ENCODE measurements around the gene MBP. TPM values are rescaled to one million over a fixed set of nuclear protein-coding genes. Genes with fewer than 3 reads are reported as not detected.

MBP gene
- total RNA-seq, 1 experiment from 2014 or later: 65.2 TPM

- peak; percentile 91 for DNase-seq (ENCODE audit: low read depth, low spot score)
- in situ Hi-C loops (cut with HindIII; ENCODE audit: low pct_unique_long_range_greater_than_20kb, low sequenced_read_pairs): no loop called here
These were observed 77.8 kb downstream of the MBP start for GRCh38 chr18:77054606-77055428.

GRCh38 chr18:77054288-77054605 lies 78.3 kb downstream of the MBP start:
- DNase-seq (ENCODE audit: low read depth, low spot score): no peak
- in situ Hi-C loops (cut with HindIII; ENCODE audit: low pct_unique_long_range_greater_than_20kb, low sequenced_read_pairs): no loop called here

- in situ Hi-C loops (cut with HindIII; ENCODE audit: low pct_unique_long_range_greater_than_20kb, low sequenced_read_pairs): no loop called here
- no peak for DNase-seq (ENCODE audit: low read depth, low spot score)
These were observed 78.8 kb downstream of the MBP start for GRCh38 chr18:77053616-77054287.

GRCh38 chr18:77052983-77053309 lies 79.6 kb downstream of the MBP start:
- in situ Hi-C loops (cut with HindIII; ENCODE audit: low pct_unique_long_range_greater_than_20kb, low sequenced_read_pairs): no loop called here
- DNase-seq (ENCODE audit: low read depth, low spot score): no peak

- DNase-seq (ENCODE audit: low read depth, low spot score): no peak
- in situ Hi-C loops (cut with HindIII; ENCODE audit: low pct_unique_long_range_greater_than_20kb, low sequenced_read_pairs): no loop called here
These were observed 80.1 kb downstream of the MBP start for GRCh38 chr18:77052297-77052982.

GRCh38 chr18:77051581-77052296 lies 80.8 kb downstream of the MBP start:
- no peak for DNase-seq (ENCODE audit: low read depth, low spot score)
- in situ Hi-C loops (cut with HindIII; ENCODE audit: low pct_unique_long_range_greater_than_20kb, low sequenced_read_pairs): no loop called here

GRCh38 chr18:77049938-77050337 lies 82.6 kb downstream of the MBP start:
- in situ Hi-C loops (cut with HindIII; ENCODE audit: low pct_unique_long_range_greater_than_20kb, low sequenced_read_pairs): no loop called here

GRCh38 chr18:77047803-77048419 lies 84.7 kb downstream of the MBP start:
- in situ Hi-C loops (cut with HindIII; ENCODE audit: low pct_unique_long_range_greater_than_20kb, low sequenced_read_pairs): no loop called here

More at GRCh38 chr18:77049938-77050337, 82.6 kb downstream of the MBP start:
- DNase-seq (ENCODE audit: low read depth, low spot score): no peak

GRCh38 chr18:77046994-77047393 lies 85.6 kb downstream of the MBP start:
- in situ Hi-C loops (cut with HindIII; ENCODE audit: low pct_unique_long_range_greater_than_20kb, low sequenced_read_pairs): no loop called here
- no peak for DNase-seq (ENCODE audit: low read depth, low spot score)

More at GRCh38 chr18:77047803-77048419, 84.7 kb downstream of the MBP start:
- no peak for DNase-seq (ENCODE audit: low read depth, low spot score)

GRCh38 chr18:77046409-77046808 lies 86.2 kb downstream of the MBP start:
- no peak for DNase-seq (ENCODE audit: low read depth, low spot score)
- in situ Hi-C loops (cut with HindIII; ENCODE audit: low pct_unique_long_range_greater_than_20kb, low sequenced_read_pairs): no loop called here

- in situ Hi-C loops (cut with HindIII; ENCODE audit: low pct_unique_long_range_greater_than_20kb, low sequenced_read_pairs): no loop called here
- DNase-seq (ENCODE audit: low read depth, low spot score): no peak
These were observed 86.9 kb downstream of the MBP start for GRCh38 chr18:77045677-77046076.

GRCh38 chr18:77044866-77045664 lies 87.5 kb downstream of the MBP start:
- in situ Hi-C loops (cut with HindIII; ENCODE audit: low pct_unique_long_range_greater_than_20kb, low sequenced_read_pairs): no loop called here

GRCh38 chr18:77043541-77044280 lies 88.9 kb downstream of the MBP start:
- in situ Hi-C loops (cut with HindIII; ENCODE audit: low pct_unique_long_range_greater_than_20kb, low sequenced_read_pairs): no loop called here
- DNase-seq (ENCODE audit: low read depth, low spot score): no peak

More at GRCh38 chr18:77044866-77045664, 87.5 kb downstream of the MBP start:
- no peak for DNase-seq (ENCODE audit: low read depth, low spot score)

GRCh38 chr18:77042583-77042982 lies 90.0 kb downstream of the MBP start:
- DNase-seq (ENCODE audit: low read depth, low spot score): no peak
- in situ Hi-C loops (cut with HindIII; ENCODE audit: low pct_unique_long_range_greater_than_20kb, low sequenced_read_pairs): no loop called here

- DNase-seq (ENCODE audit: low read depth, low spot score): no peak
- in situ Hi-C loops (cut with HindIII; ENCODE audit: low pct_unique_long_range_greater_than_20kb, low sequenced_read_pairs): no loop called here
These were observed 93.1 kb downstream of the MBP start for GRCh38 chr18:77039196-77040130.
